ENCODE measurements around the gene UCP1.
A peak's percentile ranks its signal among the peaks of the same experiment; 100 is the strongest.

UCP1 gene

DNA sequence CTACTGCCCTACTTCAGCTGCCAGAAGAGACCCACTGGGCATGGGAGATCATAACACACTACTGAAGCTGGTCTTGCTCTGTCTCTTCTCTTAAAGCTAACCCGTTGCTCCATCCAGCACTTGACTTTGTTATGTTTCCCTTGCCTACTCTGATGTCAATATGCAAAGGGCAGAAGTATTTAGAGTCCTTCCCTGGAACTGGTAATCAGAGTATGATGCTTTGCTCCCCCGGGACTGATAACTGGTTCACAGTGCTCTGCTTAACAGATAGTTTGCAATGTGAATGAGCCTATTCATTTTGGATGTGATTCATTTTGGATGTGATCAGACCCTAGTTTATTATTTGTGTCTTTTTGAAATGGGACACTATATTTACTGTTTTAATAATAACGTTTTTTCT is 12.3 kb upstream of the UCP1 start:
- H3K4me3 ChIP-seq (ENCODE audit: low read depth, low read length): no peak overlapping the region
- DNase-seq (ENCODE audit: low read depth): no peak
- TF ChIP-seq, protein P1, sequence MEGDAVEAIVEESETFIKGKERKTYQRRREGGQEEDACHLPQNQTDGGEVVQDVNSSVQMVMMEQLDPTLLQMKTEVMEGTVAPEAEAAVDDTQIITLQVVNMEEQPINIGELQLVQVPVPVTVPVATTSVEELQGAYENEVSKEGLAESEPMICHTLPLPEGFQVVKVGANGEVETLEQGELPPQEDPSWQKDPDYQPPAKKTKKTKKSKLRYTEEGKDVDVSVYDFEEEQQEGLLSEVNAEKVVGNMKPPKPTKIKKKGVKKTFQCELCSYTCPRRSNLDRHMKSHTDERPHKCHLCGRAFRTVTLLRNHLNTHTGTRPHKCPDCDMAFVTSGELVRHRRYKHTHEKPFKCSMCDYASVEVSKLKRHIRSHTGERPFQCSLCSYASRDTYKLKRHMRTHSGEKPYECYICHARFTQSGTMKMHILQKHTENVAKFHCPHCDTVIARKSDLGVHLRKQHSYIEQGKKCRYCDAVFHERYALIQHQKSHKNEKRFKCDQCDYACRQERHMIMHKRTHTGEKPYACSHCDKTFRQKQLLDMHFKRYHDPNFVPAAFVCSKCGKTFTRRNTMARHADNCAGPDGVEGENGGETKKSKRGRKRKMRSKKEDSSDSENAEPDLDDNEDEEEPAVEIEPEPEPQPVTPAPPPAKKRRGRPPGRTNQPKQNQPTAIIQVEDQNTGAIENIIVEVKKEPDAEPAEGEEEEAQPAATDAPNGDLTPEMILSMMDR (conservative IDR thresholded peaks at IDR 0.05; ENCODE audit: low read depth, low read length): no peak

GRCh38 chr4:140579278-140579677 is 10.5 kb upstream of the UCP1 start:
- TF ChIP-seq, protein P1 (conservative IDR thresholded peaks at IDR 0.05; ENCODE audit: low read depth, low read length): no peak
- no peak for DNase-seq (ENCODE audit: low read depth)

GRCh38 chr4:140575489-140575888 is 6.7 kb upstream of the UCP1 start:
- TF ChIP-seq, protein P1 (conservative IDR thresholded peaks at IDR 0.05; ENCODE audit: low read depth, low read length): no peak
- no peak overlapping the region for H3K4me3 ChIP-seq (ENCODE audit: low read depth, low read length)
- DNase-seq (ENCODE audit: low read depth): no peak

More at GRCh38 chr4:140579278-140579677, 10.5 kb upstream of the UCP1 start:
- no peak overlapping the region for H3K4me3 ChIP-seq (ENCODE audit: low read depth, low read length)

- H3K4me3 ChIP-seq (ENCODE audit: low read depth, low read length): no peak overlapping the region
- no peak for DNase-seq (ENCODE audit: low read depth)
- TF ChIP-seq, protein P1 (conservative IDR thresholded peaks at IDR 0.05; ENCODE audit: low read depth, low read length): no peak
Measured at GRCh38 chr4:140571620-140572019, 2.9 kb upstream of the UCP1 start.

GRCh38 chr4:140569307-140569638 is 512 bp upstream of the UCP1 start:
- DNase-seq (ENCODE audit: low read depth): no peak
- H3K4me3 ChIP-seq (ENCODE audit: low read depth, low read length): peak overlapping the region; percentile 50
- TF ChIP-seq, protein P1 (conservative IDR thresholded peaks at IDR 0.05; ENCODE audit: low read depth, low read length): no peak

DNA sequence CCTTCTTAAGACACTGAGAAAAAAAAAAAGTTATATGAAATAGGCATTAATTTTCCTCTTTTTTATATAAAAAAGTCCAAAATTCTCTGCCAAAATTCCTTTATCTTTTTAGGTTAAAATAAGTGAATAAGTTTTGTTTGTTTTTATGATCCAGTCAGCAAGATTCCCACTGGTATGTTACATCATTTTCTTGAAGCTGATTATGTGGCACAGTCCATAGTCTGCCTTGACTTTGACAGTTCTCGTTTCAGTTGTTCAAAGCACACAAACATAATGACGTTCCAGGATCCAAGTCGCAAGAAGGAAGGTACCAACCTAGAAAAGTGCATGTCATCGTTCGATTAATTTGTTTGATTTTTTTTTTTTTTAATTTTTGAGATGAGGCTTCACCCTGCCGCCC is 9.1 kb downstream of the UCP1 start:
- no peak for DNase-seq (ENCODE audit: low read depth)
- no peak overlapping the region for H3K4me3 ChIP-seq (ENCODE audit: low read depth, low read length)
- TF ChIP-seq, protein P1 (conservative IDR thresholded peaks at IDR 0.05; ENCODE audit: low read depth, low read length): no peak

DNA sequence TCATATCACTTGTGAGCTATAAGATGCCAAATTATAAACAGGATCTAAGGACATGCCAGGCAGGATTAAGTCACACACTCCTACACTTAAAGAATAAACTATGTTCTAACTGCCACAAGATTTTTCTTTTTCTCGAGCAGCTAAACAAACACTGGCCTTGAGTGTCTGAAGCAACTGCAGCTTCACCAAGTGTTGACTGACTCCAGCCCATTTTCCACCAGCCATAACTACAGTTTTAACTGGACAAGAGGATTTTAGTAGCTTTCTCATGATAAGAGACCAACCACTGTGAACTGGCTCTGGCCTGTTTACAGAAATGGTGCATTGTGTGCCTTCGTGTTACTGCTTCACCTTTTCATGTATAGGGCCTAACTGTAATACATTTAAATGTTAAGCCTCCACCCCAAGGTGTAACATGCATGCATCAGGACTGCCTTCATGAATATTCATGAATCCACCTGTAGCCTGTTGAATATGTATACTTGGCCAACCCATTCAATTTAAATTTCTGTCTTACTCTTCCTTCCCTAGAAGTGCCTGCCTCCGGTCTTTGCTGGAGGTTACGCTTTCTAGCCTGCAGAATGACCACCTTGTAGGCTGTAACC is 10.8 kb downstream of the UCP1 start:
- H3K4me3 ChIP-seq (ENCODE audit: low read depth, low read length): no peak overlapping the region
- DNase-seq (ENCODE audit: low read depth): no peak
- TF ChIP-seq, protein P1 (conservative IDR thresholded peaks at IDR 0.05; ENCODE audit: low read depth, low read length): no peak

All from choroid plexus epithelial cell (primary cell).